ENCODE measurements around the gene TTC39C.

TTC39C gene

DNA sequence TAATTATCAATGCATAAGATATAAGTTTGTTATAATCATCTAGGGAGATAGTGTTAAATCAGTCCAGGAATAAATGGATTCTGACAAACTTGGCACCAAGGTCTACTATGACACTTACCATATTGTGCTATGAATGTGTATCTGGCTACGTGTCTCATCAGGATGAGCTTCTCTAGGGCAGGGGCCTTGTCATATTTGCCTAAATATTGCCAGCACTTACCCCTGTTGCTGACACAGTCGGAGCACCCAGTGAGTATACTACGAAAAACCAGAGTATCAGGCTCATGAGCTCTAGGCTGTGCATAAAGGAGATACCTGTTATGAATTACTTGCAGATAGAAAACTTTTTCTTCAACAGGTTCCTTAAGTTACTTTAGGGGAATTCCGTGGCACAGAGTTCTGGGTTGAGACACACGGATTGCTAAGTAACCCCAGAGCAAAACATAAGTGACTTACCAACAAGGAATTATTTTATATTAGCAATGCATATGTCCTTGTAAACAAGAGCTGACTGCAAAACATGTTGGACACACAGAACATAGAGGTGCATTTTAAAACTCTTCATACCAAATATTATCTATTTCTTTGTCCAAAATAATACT lies 7.7 kb upstream of the TTC39C start:
- no peaks in the 10 kb centered on the region for H3K79me1 ChIP-seq (replicated peaks; ENCODE audit: low read length, poor library complexity, severe bottlenecking)

GRCh38 chr18:24009246-24009645 lies 5.3 kb upstream of the TTC39C start:
- no peaks in the 10 kb centered on the region for H3K4me1 ChIP-seq (ENCODE audit: control insufficient read depth, insufficient read depth, low read depth, low read length)
- DNase-seq, result no peak
- no peak overlapping the region for H3K14ac ChIP-seq (ENCODE audit: low read length in 2 of 2)
- no peak overlapping the region for H3K9ac ChIP-seq (ENCODE audit: low read length)
- no peak overlapping the region for H3K23ac ChIP-seq (ENCODE audit: low read length in 2 of 2)
- no peak overlapping the region for H2AFZ ChIP-seq (ENCODE audit: low read depth, low read length)
- no peak overlapping the region for H2BK5ac ChIP-seq (ENCODE audit: low read depth, low read length, poor library complexity, severe bottlenecking)
- no peaks in the 10 kb centered on the region for H3K79me1 ChIP-seq (replicated peaks; ENCODE audit: low read length, poor library complexity, severe bottlenecking)
- no peak overlapping the region for H3K27ac ChIP-seq (ENCODE audit: low read length, poor library complexity, severe bottlenecking)
- H3K4me3 ChIP-seq (ENCODE audit: insufficient read depth in 1 of 2, low read depth in 1 of 2, low read length in 2 of 2), result no peak overlapping the region
- H3K9me3 ChIP-seq (ENCODE audit: control insufficient read depth, low read length), result no peaks in the 10 kb centered on the region
- no peak overlapping the region for H3K18ac ChIP-seq (ENCODE audit: low read depth in 1 of 2, low read length in 2 of 2)
- H3K4me2 ChIP-seq (ENCODE audit: low read length, poor library complexity, severe bottlenecking), result no peak overlapping the region
- H2AK5ac ChIP-seq (ENCODE audit: low read length, severe bottlenecking), result no peak overlapping the region
- H4K91ac ChIP-seq (ENCODE audit: low read length), result no peak overlapping the region
- no peak overlapping the region for H3K4ac ChIP-seq (ENCODE audit: low read depth in 1 of 2, low read length in 2 of 2)
- no peak overlapping the region for H2BK12ac ChIP-seq (ENCODE audit: low read length in 2 of 2)
- H3K36me3 ChIP-seq (ENCODE audit: control insufficient read depth in 1 of 2, insufficient read depth in 2 of 2, low read depth in 1 of 2, low read length in 2 of 2), result no peaks in the 10 kb centered on the region
- H2BK15ac ChIP-seq (ENCODE audit: low read depth, poor library complexity, severe bottlenecking), result no peak overlapping the region
- no peak overlapping the region for H4K8ac ChIP-seq (ENCODE audit: low read length)
- no peak overlapping the region for H2BK120ac ChIP-seq (ENCODE audit: low read depth, low read length)
- peaks cover 15 to 20% of the 10 kb centered on the region in 2 experiments for H3K27me3 ChIP-seq (ENCODE audit: control insufficient read depth in 1 of 2, insufficient read depth in 1 of 2, low read length in 2 of 2)
- 67% methylated on average over 1 of the region's 1 CpG for WGBS

More for the DNA sequence above, 7.7 kb upstream of the TTC39C start:
- Histone ChIP-seq H3K4me1 (ENCODE audit: control insufficient read depth, insufficient read depth, low read depth, low read length) (no peaks in the 10 kb centered on the region), H4K8ac (ENCODE audit: low read length) (no peak overlapping the region), H3K23ac (ENCODE audit: low read length in 2 of 2) (no peak overlapping the region), H2AFZ (ENCODE audit: low read depth, low read length) (no peak overlapping the region), H3K14ac (ENCODE audit: low read length in 2 of 2) (no peak overlapping the region), H4K91ac (ENCODE audit: low read length) (no peak overlapping the region), H3K4me3 (ENCODE audit: insufficient read depth in 1 of 2, low read depth in 1 of 2, low read length in 2 of 2) (no peak overlapping the region), H2BK120ac (ENCODE audit: low read depth, low read length) (no peak overlapping the region), H2BK5ac (ENCODE audit: low read depth, low read length, poor library complexity, severe bottlenecking) (no peak overlapping the region), H2BK15ac (ENCODE audit: low read depth, poor library complexity, severe bottlenecking) (no peak overlapping the region), H3K27me3 (ENCODE audit: control insufficient read depth in 1 of 2, insufficient read depth in 1 of 2, low read length in 2 of 2) (peaks cover 15 to 29% of the 10 kb centered on the region in 2 experiments), H3K27ac (ENCODE audit: low read length, poor library complexity, severe bottlenecking) (no peak overlapping the region), H2AK5ac (ENCODE audit: low read length, severe bottlenecking) (no peak overlapping the region), H3K9me3 (ENCODE audit: control insufficient read depth, low read length) (no peaks in the 10 kb centered on the region), H3K9ac (ENCODE audit: low read length) (no peak overlapping the region), H3K4me2 (ENCODE audit: low read length, poor library complexity, severe bottlenecking) (no peak overlapping the region), H3K36me3 (ENCODE audit: control insufficient read depth in 1 of 2, insufficient read depth in 2 of 2, low read depth in 1 of 2, low read length in 2 of 2) (no peaks in the 10 kb centered on the region), H3K4ac (ENCODE audit: low read depth in 1 of 2, low read length in 2 of 2) (no peak overlapping the region), H3K18ac (ENCODE audit: low read depth in 1 of 2, low read length in 2 of 2) (no peak overlapping the region), H2BK12ac (ENCODE audit: low read length in 2 of 2) (no peak overlapping the region)
- DNase-seq, result peak; percentile 13
- 98% methylated on average over 2 of the region's 5 CpGs for WGBS

- no peak overlapping the region for H3K14ac ChIP-seq (ENCODE audit: low read length in 2 of 2)
- no peak overlapping the region for H2AK5ac ChIP-seq (ENCODE audit: low read length, severe bottlenecking)
- no peak overlapping the region for H3K18ac ChIP-seq (ENCODE audit: low read depth in 1 of 2, low read length in 2 of 2)
- no peak overlapping the region for H3K9ac ChIP-seq (ENCODE audit: low read length)
- peaks cover 15 to 20% of the 10 kb centered on the region in 2 experiments for H3K27me3 ChIP-seq (ENCODE audit: control insufficient read depth in 1 of 2, insufficient read depth in 1 of 2, low read length in 2 of 2)
- H3K4ac ChIP-seq (ENCODE audit: low read depth in 1 of 2, low read length in 2 of 2), result no peak overlapping the region
- H4K91ac ChIP-seq (ENCODE audit: low read length), result no peak overlapping the region
- H3K27ac ChIP-seq (ENCODE audit: low read length, poor library complexity, severe bottlenecking), result no peak overlapping the region
- no peaks in the 10 kb centered on the region for H3K36me3 ChIP-seq (ENCODE audit: control insufficient read depth in 1 of 2, insufficient read depth in 2 of 2, low read depth in 1 of 2, low read length in 2 of 2)
- no peak overlapping the region for H3K4me2 ChIP-seq (ENCODE audit: low read length, poor library complexity, severe bottlenecking)
- no peak overlapping the region for H2BK120ac ChIP-seq (ENCODE audit: low read depth, low read length)
- no peaks in the 10 kb centered on the region for H3K4me1 ChIP-seq (ENCODE audit: control insufficient read depth, insufficient read depth, low read depth, low read length)
- no peak for DNase-seq
- no peak overlapping the region for H4K8ac ChIP-seq (ENCODE audit: low read length)
- H2BK15ac ChIP-seq (ENCODE audit: low read depth, poor library complexity, severe bottlenecking), result no peak overlapping the region
- H3K4me3 ChIP-seq (ENCODE audit: insufficient read depth in 1 of 2, low read depth in 1 of 2, low read length in 2 of 2), result no peak overlapping the region
- H2BK12ac ChIP-seq (ENCODE audit: low read length in 2 of 2), result no peak overlapping the region
- no peak overlapping the region for H3K23ac ChIP-seq (ENCODE audit: low read length in 2 of 2)
- H2BK5ac ChIP-seq (ENCODE audit: low read depth, low read length, poor library complexity, severe bottlenecking), result no peak overlapping the region
- no peaks in the 10 kb centered on the region for H3K9me3 ChIP-seq (ENCODE audit: control insufficient read depth, low read length)
- no peak overlapping the region for H2AFZ ChIP-seq (ENCODE audit: low read depth, low read length)
- H3K79me1 ChIP-seq (replicated peaks; ENCODE audit: low read length, poor library complexity, severe bottlenecking), result no peaks in the 10 kb centered on the region
- 82% methylated on average over 6 of the region's 7 CpGs for WGBS
Measured at GRCh38 chr18:24009651-24010333, 4.8 kb upstream of the TTC39C start.

DNA sequence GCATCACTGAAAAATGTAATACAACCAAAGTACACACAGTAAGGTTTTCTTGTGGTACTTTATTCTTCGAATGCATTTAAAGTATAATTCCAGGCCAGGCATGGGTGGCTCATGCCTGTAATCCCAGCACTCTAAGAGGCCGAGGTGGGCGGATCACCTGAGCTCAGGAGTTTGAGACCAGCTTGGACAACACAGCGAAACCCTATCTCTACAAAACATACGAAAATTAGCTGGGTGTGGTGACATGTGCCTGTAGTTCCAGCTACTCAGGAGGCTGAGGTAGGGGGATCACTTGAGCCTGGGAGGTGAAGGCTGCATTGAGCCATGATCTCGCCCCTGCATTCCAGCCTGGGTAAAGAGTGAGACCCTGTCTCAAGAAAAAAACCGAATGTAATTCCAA lies 3.9 kb upstream of the TTC39C start:
- Histone ChIP-seq H3K27me3 (ENCODE audit: control insufficient read depth in 1 of 2, insufficient read depth in 1 of 2, low read length in 2 of 2) (peaks cover 15 to 20% of the 10 kb centered on the region in 2 experiments), H4K91ac (ENCODE audit: low read length) (no peak overlapping the region), H2BK15ac (ENCODE audit: low read depth, poor library complexity, severe bottlenecking) (no peak overlapping the region), H3K23ac (ENCODE audit: low read length in 2 of 2) (no peak overlapping the region), H3K4ac (ENCODE audit: low read depth in 1 of 2, low read length in 2 of 2) (no peak overlapping the region), H3K27ac (ENCODE audit: low read length, poor library complexity, severe bottlenecking) (no peak overlapping the region), H3K9me3 (ENCODE audit: control insufficient read depth, low read length) (no peaks in the 10 kb centered on the region), H3K14ac (ENCODE audit: low read length in 2 of 2) (no peak overlapping the region), H3K4me2 (ENCODE audit: low read length, poor library complexity, severe bottlenecking) (no peak overlapping the region), H3K9ac (ENCODE audit: low read length) (no peak overlapping the region), H2BK120ac (ENCODE audit: low read depth, low read length) (no peak overlapping the region), H2AFZ (ENCODE audit: low read depth, low read length) (no peak overlapping the region), H3K18ac (ENCODE audit: low read depth in 1 of 2, low read length in 2 of 2) (no peak overlapping the region), H4K8ac (ENCODE audit: low read length) (no peak overlapping the region), H3K36me3 (ENCODE audit: control insufficient read depth in 1 of 2, insufficient read depth in 2 of 2, low read depth in 1 of 2, low read length in 2 of 2) (no peaks in the 10 kb centered on the region), H3K4me3 (ENCODE audit: insufficient read depth in 1 of 2, low read depth in 1 of 2, low read length in 2 of 2) (no peak overlapping the region), H3K4me1 (ENCODE audit: control insufficient read depth, insufficient read depth, low read depth, low read length) (peaks cover 2% of the 10 kb centered on the region), H3K79me1 (replicated peaks; ENCODE audit: low read length, poor library complexity, severe bottlenecking) (peaks cover under 1% of the 10 kb centered on the region), H2AK5ac (ENCODE audit: low read length, severe bottlenecking) (no peak overlapping the region), H2BK5ac (ENCODE audit: low read depth, low read length, poor library complexity, severe bottlenecking) (no peak overlapping the region), H2BK12ac (ENCODE audit: low read length in 2 of 2) (no peak overlapping the region)
- DNase-seq, result no peak
- WGBS, result 87% methylated on average over 6 of the region's 7 CpGs

All from mesenchymal stem cell (in vitro differentiated cells and primary cell).